K562 (cell line): ENCODE measurements around the gene TMEM181. TPM values are rescaled to one million over a fixed set of nuclear protein-coding genes. Genes with fewer than 3 reads are reported as not detected.
"Not testable (repeated sequence)": the region's sequence is repeated elsewhere in the genome, so short reads cannot be mapped to it uniquely, and the experiment has no call there.

ENCODE experiments used
- ATAC-seq: fragments of 200-7000 bp; cut with Tn5 transposase; 3 replicates; pipeline ENCODE4 v1.9.1; 2020; ENCODE audit warnings: moderate library complexity
- BruUV-seq: library from RNA; stranded (reverse); fragments of 400-500 nt; replicated peaks from 2 replicates; lab custom pipeline; 2021; lab: Mats Ljungman, UMichigan
- CTCF ChIA-PET: fragments of 300-600 bp; formaldehyde crosslinking; extraction: SDS; loops from one replicate; lab custom pipeline; 2021; ENCODE audit warnings: low intra/inter-chr PET ratio; lab: Yijun Ruan, JAX
- POLR2A ChIA-PET: fragments of 300-600, 350-650 bp; sonication (Branson Sonifier 250); formaldehyde crosslinking; extraction: SDS; loops from one replicate; lab custom pipeline; 2021; ENCODE audit warnings: antibody characterized with exemption, inconsistent platforms; lab: Yijun Ruan, JAX
- DNase-seq, 4 experiments: peaks; one replicate each; pipeline versions ENCODE4 v3.0.0 to v3.0.0-alpha.2; 2011 to 2018; ENCODE audit warnings: low spot score in 3 of 4, mixed read lengths in 3 of 4; ENCODE audit errors: extremely low read depth in 1 of 4
- FAIRE-seq: peaks from 2 replicates; lab custom pipeline; 2011; peaks lifted over from hg19 to GRCh38; lab: Jason Lieb, UNC
- H2AFZ ChIP-seq: 2 replicates; pipeline ENCODE4 v1.6.0; 2011; ENCODE audit warnings: low read depth, low read length, control low read depth, inconsistent platforms
- H3K27ac ChIP-seq: fragments of 200-600 bp; 3 replicates; pipeline ENCODE4 v1.8.0; 2011; ENCODE audit warnings: low read depth, mild to moderate bottlenecking, control low read depth, inconsistent platforms, low read length, moderate library complexity, mixed read lengths; ENCODE audit errors: extremely low read depth
- H3K27me3 ChIP-seq, 2 experiments: fragments of 300-600 bp in 1 of 2; 2 replicates in 1 of 2; 3 replicates in 1 of 2; pipeline versions ENCODE4 v1.6.0 to v1.8.0; 2011; ENCODE audit warnings: inconsistent platforms in 2 of 2, low read length in 2 of 2, mild to moderate bottlenecking in 1 of 2, mixed read lengths in 1 of 2, moderate library complexity in 1 of 2; ENCODE audit not compliant: control insufficient read depth in 2 of 2, insufficient read depth in 2 of 2
- H3K36me3 ChIP-seq: fragments of 300-600 bp; 3 replicates; pipeline ENCODE4 v1.8.0; 2011; ENCODE audit warnings: mild to moderate bottlenecking, low read length, inconsistent platforms; ENCODE audit not compliant: control insufficient read depth, insufficient read depth
- H3K4me1 ChIP-seq, 2 experiments: fragments of 200-600 bp in 1 of 2; replicated peaks in 1 of 2; 2 replicates in 1 of 2; 3 replicates in 1 of 2; pipeline versions ENCODE4 v1.5.1 to v1.8.0; 2011; ENCODE audit warnings: inconsistent platforms in 2 of 2, low read length in 2 of 2, mild to moderate bottlenecking in 1 of 2, mixed read lengths in 1 of 2, moderate library complexity in 1 of 2; ENCODE audit not compliant: control insufficient read depth in 2 of 2, insufficient read depth in 2 of 2
- H3K4me2 ChIP-seq: 2 replicates; pipeline ENCODE4 v1.6.1; 2011; ENCODE audit warnings: low read length, control low read depth, inconsistent platforms, mixed read lengths; ENCODE audit not compliant: insufficient read depth
- H3K4me3 ChIP-seq: fragments of 200-600 bp; sonication (generic), shearing (Covaris generic); 2 replicates; pipeline ENCODE4 v1.5.1; 2016; ENCODE audit warnings: control low read depth, inconsistent platforms
- H3K79me2 ChIP-seq: fragments of 200-600 bp; 3 replicates; pipeline ENCODE4 v1.8.0; 2011; ENCODE audit warnings: low read length, inconsistent platforms; ENCODE audit not compliant: control insufficient read depth, insufficient read depth
- H3K9ac ChIP-seq, 2 experiments: 2 replicates each; pipeline versions ENCODE4 v1.6.0 to v1.6.1; 2011; ENCODE audit warnings: low read depth in 2 of 2, low read length in 2 of 2, control low read depth in 1 of 2, inconsistent platforms in 1 of 2, mild to moderate bottlenecking in 1 of 2, mixed read lengths in 1 of 2; ENCODE audit not compliant: insufficient read depth in 1 of 2
- H3K9me1 ChIP-seq: one replicate; pipeline ENCODE4 v1.6.0; 2011; ENCODE audit warnings: inconsistent platforms, mild to moderate bottlenecking, low read length, moderate library complexity; ENCODE audit not compliant: control insufficient read depth, insufficient read depth
- H3K9me3 ChIP-seq: replicated peaks from 2 replicates; pipeline ENCODE4 v1.5.1; 2011; ENCODE audit warnings: low read depth, low read length, inconsistent platforms; ENCODE audit not compliant: control insufficient read depth, insufficient read depth
- H4K20me1 ChIP-seq: replicated peaks from 2 replicates; pipeline ENCODE4 v1.6.1; 2011; ENCODE audit warnings: low read length, inconsistent platforms, mixed read lengths; ENCODE audit not compliant: control insufficient read depth, insufficient read depth
- ZNF121 ChIP-seq: sonication (generic); formaldehyde crosslinking; conservative IDR thresholded peaks from 2 replicates; pipeline ENCODE4 v1.8.0; 2022; ENCODE audit warnings: missing genetic modification reagents
- ZNF282 ChIP-seq: sonication (generic); formaldehyde crosslinking; IDR thresholded peaks from 2 replicates; pipeline ENCODE4 v1.8.1; 2023; ENCODE audit warnings: missing genetic modification reagents
- WGBS: fragments of 100-300 bp; shearing (Covaris generic); methylation state at CpG from one replicate; pipeline ENCODE4 v1.1.6; 2016; ENCODE audit warnings: low coverage, mixed read lengths; ENCODE audit not compliant: insufficient coverage; ENCODE audit errors: missing lambda C conversion rate; 5-methylcytosine and 5-hydroxymethylcytosine counted together
- in situ Hi-C: fragments of 300-500 bp; cut with MboI; formaldehyde crosslinking; loops from 4 replicates; pipeline ENCODE4 v1.15.0; 2018; ENCODE audit warnings: inconsistent platforms, mixed read lengths
- intact Hi-C: fragments of 100-400 bp; cut with micrococcal nuclease; formaldehyde crosslinking; loops from 2 replicates; pipeline ENCODE4 v1.14.2; 2022
- polyA plus RNA-seq, 8 experiments: library from polyadenylated mRNA; depleted of rRNA in 4 of 8; stranded (reverse) in 5 of 8; unstranded in 3 of 8; fragments of >200 nt; fragmentation: Nextera tagmentation in 2 of 8; fragmentation: Illumina TruSeq in 1 of 8; extraction: Ambion mirVana in 2 of 8; extraction: Trizol in 1 of 8; gene quantifications; 2 replicates each; pipeline versions ENCODE4 v1.2.1 to v1.2.3, GENCODE V29; 2011 to 2014; ENCODE audit warnings: inconsistent platforms in 1 of 8, missing spikeins in 1 of 8
- total RNA-seq, 7 experiments: library from RNA; depleted of rRNA in 6 of 7; stranded (reverse); fragments of >200 nt in 6 of 7; fragmentation: Illumina TruSeq in 2 of 7; extraction: Trizol in 2 of 7; gene quantifications; 2 replicates each; pipeline versions ENCODE4 v1.2.1 to v1.2.3, GENCODE V29; 2011 to 2021; ENCODE audit warnings: low replicate concordance in 1 of 7
- TF ChIP-seq, protein P1 (sequence below), 2 experiments: fragments of 450-650 bp in 1 of 2; sonication (generic) in 1 of 2; formaldehyde crosslinking in 1 of 2; IDR thresholded peaks in 1 of 2; conservative IDR thresholded peaks in 1 of 2; 2 replicates each; pipeline versions ENCODE4 v1.6.1 to v1.8.1; 2016 to 2023; ENCODE audit warnings: mild to moderate bottlenecking in 2 of 2, moderate library complexity in 2 of 2, inconsistent platforms in 1 of 2, missing genetic modification reagents in 1 of 2
- TF ChIP-seq, protein P2 (sequence below): fragments of 250-450 bp; sonication (Bioruptor Pico); IDR thresholded peaks from 2 replicates; pipeline ENCODE4 v1.4.0; 2020
- TF ChIP-seq, protein P3 (sequence below): fragments of 450-650 bp; conservative IDR thresholded peaks from 2 replicates; pipeline ENCODE4 v1.6.1; 2016; ENCODE audit warnings: missing genetic modification characterization, low read depth, mild to moderate bottlenecking, missing compliant biosample characterization, moderate library complexity

The TMEM181 gene
- total and polyA plus RNA-seq, 9 of the 15 experiments (the other 6 are each of a cell fraction or from before 2014, with no cell fraction given), result 5.6 to 27.2 (median 19.9) TPM

DNA sequence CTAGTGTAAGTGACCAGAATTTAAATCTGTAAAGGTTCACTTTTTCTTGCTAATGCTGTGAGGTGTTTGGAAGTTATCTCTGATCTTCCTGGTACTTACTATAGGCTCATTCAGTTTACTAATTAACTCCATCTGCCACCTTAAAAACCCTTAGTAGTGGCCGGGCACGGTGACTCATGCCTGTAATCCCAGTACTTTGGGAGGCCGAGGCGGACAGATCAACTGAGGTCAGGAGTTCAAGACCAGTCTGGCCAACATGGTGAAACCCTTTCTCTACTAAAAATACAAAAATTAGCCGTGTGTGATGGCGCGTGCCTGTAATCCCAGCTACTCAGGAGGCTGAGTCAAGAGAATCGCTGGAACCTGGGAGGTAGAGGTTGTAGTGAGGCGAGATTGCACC lies 97.1 kb downstream of the TMEM181 start:
- H3K79me2 ChIP-seq, DNase-seq, H3K4me3 ChIP-seq, CTCF ChIA-PET, BruUV-seq, H4K20me1 ChIP-seq, H3K9ac ChIP-seq, in situ Hi-C loops, H3K4me1 ChIP-seq, H3K9me3 ChIP-seq, H3K27ac ChIP-seq, intact Hi-C loops, ATAC-seq, H3K9me1 ChIP-seq, H3K36me3 ChIP-seq, H2AFZ ChIP-seq, H3K4me2 ChIP-seq: not testable (repeated sequence)
- 0% methylated on average over 8 of the region's 9 CpGs for WGBS
- POLR2A ChIA-PET, result interaction anchor here (1.7 kb wide), 1 partner anchor 13 kb away, joined by 6 read pairs; the partner anchor contains the start of gene DYNLT1
- TF ChIP-seq, protein P1, sequence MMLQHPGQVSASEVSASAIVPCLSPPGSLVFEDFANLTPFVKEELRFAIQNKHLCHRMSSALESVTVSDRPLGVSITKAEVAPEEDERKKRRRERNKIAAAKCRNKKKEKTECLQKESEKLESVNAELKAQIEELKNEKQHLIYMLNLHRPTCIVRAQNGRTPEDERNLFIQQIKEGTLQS (IDR thresholded peaks at IDR 0.05), result peak; percentile 44; the same call in 1 of the 2 replicates
- TF ChIP-seq, protein P1 (CRISPR knock-in tag; conservative IDR thresholded peaks at IDR 0.05), result not testable (repeated sequence)
- FAIRE-seq, result peak; percentile 72
- peaks cover 48 to 66% of the 10 kb centered on the region in 2 experiments for H3K27me3 ChIP-seq

DNA sequence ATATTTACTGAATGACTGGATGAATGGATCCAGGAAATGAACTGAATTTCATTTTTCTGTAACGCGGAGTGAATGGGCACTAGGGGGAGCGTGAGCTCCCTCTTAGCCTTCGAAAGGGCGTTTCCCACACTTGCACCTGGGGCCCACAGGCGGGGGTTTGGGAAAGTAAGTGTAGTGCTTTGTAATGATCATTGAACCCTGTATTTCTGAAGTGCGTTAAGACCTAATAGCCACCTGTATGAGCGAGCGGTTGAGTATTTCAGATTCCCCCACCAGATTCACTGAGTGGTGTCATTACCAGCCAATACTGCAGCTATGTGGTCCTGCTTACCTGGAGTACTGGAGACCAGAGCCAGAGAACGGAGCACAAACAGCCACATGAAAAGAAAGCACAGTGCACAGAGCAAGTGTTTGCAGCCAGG lies 100.5 kb downstream of the TMEM181 start:
- POLR2A ChIA-PET, result interaction anchor here (0.6 to 1.7 kb wide), 9 partner anchors 9 to 109 kb away, joined by 3 to 7 read pairs (median 3); no protein-coding TSS in a partner anchor
- H3K4me2 ChIP-seq, result no peak overlapping the region
- no peaks in the 10 kb centered on the region for H3K9me1 ChIP-seq
- CTCF ChIA-PET, result interaction anchor here (1.2 to 1.6 kb wide), 3 partner anchors 31 to 313 kb away, joined by 3 to 6 read pairs (median 5); no protein-coding TSS in a partner anchor
- H4K20me1 ChIP-seq, result peaks cover 7% of the 10 kb centered on the region
- DNase-seq, result peak; percentile 60 to 71 (median 66)
- FAIRE-seq, result peak; percentile 91
- intact Hi-C loops, result loop anchor here (2.0 kb wide), 1 partner anchor 28 kb away; no protein-coding TSS in a partner anchor
- no peak overlapping the region for H2AFZ ChIP-seq
- ATAC-seq, result peak; percentile 91
- no peaks in the 10 kb centered on the region for H3K36me3 ChIP-seq
- WGBS, result 3% methylated on average over 10 of the region's 10 CpGs
- peaks cover 0 to 2% of the 10 kb centered on the region in 2 experiments; a peak in 1 of 5 replicates for H3K4me1 ChIP-seq
- H3K27me3 ChIP-seq, result peaks cover 54 to 62% of the 10 kb centered on the region in 2 experiments
- BruUV-seq, result no TSS peak
- no peak overlapping the region for H3K9ac ChIP-seq
- H3K79me2 ChIP-seq, result no peaks in the 10 kb centered on the region
- H3K27ac ChIP-seq, result no peak overlapping the region
- H3K4me3 ChIP-seq, result no peak overlapping the region
- H3K9me3 ChIP-seq, result no peaks in the 10 kb centered on the region
- in situ Hi-C loops, result no loop called here
- TF ChIP-seq ZNF282, result no peak
- TF ChIP-seq ZNF121 (CRISPR knock-in tag), result no peak
- TF ChIP-seq, protein P2, sequence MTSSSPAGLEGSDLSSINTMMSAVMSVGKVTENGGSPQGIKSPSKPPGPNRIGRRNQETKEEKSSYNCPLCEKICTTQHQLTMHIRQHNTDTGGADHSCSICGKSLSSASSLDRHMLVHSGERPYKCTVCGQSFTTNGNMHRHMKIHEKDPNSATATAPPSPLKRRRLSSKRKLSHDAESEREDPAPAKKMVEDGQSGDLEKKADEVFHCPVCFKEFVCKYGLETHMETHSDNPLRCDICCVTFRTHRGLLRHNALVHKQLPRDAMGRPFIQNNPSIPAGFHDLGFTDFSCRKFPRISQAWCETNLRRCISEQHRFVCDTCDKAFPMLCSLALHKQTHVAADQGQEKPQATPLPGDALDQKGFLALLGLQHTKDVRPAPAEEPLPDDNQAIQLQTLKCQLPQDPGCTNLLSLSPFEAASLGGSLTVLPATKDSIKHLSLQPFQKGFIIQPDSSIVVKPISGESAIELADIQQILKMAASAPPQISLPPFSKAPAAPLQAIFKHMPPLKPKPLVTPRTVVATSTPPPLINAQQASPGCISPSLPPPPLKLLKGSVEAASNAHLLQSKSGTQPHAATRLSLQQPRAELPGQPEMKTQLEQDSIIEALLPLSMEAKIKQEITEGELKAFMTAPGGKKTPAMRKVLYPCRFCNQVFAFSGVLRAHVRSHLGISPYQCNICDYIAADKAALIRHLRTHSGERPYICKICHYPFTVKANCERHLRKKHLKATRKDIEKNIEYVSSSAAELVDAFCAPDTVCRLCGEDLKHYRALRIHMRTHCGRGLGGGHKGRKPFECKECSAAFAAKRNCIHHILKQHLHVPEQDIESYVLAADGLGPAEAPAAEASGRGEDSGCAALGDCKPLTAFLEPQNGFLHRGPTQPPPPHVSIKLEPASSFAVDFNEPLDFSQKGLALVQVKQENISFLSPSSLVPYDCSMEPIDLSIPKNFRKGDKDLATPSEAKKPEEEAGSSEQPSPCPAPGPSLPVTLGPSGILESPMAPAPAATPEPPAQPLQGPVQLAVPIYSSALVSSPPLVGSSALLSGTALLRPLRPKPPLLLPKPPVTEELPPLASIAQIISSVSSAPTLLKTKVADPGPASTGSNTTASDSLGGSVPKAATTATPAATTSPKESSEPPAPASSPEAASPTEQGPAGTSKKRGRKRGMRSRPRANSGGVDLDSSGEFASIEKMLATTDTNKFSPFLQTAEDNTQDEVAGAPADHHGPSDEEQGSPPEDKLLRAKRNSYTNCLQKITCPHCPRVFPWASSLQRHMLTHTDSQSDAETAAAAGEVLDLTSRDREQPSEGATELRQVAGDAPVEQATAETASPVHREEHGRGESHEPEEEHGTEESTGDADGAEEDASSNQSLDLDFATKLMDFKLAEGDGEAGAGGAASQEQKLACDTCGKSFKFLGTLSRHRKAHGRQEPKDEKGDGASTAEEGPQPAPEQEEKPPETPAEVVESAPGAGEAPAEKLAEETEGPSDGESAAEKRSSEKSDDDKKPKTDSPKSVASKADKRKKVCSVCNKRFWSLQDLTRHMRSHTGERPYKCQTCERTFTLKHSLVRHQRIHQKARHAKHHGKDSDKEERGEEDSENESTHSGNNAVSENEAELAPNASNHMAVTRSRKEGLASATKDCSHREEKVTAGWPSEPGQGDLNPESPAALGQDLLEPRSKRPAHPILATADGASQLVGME, result no peak
- TF ChIP-seq, protein P3, sequence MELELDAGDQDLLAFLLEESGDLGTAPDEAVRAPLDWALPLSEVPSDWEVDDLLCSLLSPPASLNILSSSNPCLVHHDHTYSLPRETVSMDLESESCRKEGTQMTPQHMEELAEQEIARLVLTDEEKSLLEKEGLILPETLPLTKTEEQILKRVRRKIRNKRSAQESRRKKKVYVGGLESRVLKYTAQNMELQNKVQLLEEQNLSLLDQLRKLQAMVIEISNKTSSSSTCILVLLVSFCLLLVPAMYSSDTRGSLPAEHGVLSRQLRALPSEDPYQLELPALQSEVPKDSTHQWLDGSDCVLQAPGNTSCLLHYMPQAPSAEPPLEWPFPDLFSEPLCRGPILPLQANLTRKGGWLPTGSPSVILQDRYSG (tag), result no peak
